ENCODE results near the gene FGFBP2. TPM values are rescaled to one million over a fixed set of nuclear protein-coding genes. Genes with fewer than 3 reads are reported as not detected.
"Not testable (repeated sequence)": the region's sequence is repeated elsewhere in the genome, so short reads cannot be mapped to it uniquely, and the experiment has no call there.

Gene FGFBP2
- total RNA-seq, 2 donors from 2014 or later, result not detected

DNA sequence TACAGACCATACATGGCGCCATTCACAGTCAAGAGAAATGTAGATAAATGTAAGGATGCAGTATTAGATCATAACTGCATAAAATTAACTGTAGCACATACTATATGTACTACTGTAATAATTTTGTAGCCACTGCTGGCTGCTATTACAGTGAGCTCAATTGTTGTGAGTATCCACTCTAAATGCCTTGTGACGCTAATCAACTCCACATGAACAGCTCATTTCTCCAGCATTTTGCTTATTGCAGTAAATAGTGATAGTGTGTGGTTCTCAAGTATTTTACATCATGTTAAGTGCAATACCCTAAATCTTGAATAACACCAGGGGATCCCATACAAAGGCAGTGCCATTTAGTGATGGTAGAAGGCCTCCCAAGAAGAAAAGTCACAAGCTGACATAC is 45.7 kb downstream of the FGFBP2 start:
- no peak for TF ChIP-seq CTCF (conservative IDR thresholded peaks at IDR 0.05)
- peaks cover 5% of the 10 kb centered on the region for H3K4me1 Mint-ChIP-seq
- Histone ChIP-seq H3K27ac (ENCODE audit: low read depth, low read length) (no peak overlapping the region), H3K36me3 (ENCODE audit: control insufficient read depth, insufficient read depth, low read length) (no peaks in the 10 kb centered on the region), H3K4me3 (ENCODE audit: low read length) (no peak overlapping the region), H3K9ac (ENCODE audit: extremely low read depth, low read length, poor library complexity, severe bottlenecking) (no peak overlapping the region), H3K27me3 (ENCODE audit: control insufficient read depth, insufficient read depth, low read length, poor library complexity, severe bottlenecking) (no peaks in the 10 kb centered on the region), H3K4me1 (ENCODE audit: control insufficient read depth, insufficient read depth, low read length) (no peaks in the 10 kb centered on the region), H3K9me3 (ENCODE audit: control insufficient read depth, low read length) (peaks cover 5% of the 10 kb centered on the region)
- no peak overlapping the region for H3K4me3 Mint-ChIP-seq
- no peak overlapping the region for H3K27ac Mint-ChIP-seq
- no peaks in the 10 kb centered on the region for H3K36me3 Mint-ChIP-seq (ENCODE audit: low read depth)
- no peak for DNase-seq
- H3K27me3 Mint-ChIP-seq (ENCODE audit: insufficient read depth), result peaks cover 11% of the 10 kb centered on the region
- WGBS, 2 experiments (ENCODE audit: insufficient coverage in 1 of 2, insufficient read length in 1 of 2), result 100% methylated on average over 1 of the region's 2 CpGs; no CpG with 5 or more reads in 1 of the 2 experiments
- peaks cover 15% of the 10 kb centered on the region for H3K9me3 Mint-ChIP-seq

DNA sequence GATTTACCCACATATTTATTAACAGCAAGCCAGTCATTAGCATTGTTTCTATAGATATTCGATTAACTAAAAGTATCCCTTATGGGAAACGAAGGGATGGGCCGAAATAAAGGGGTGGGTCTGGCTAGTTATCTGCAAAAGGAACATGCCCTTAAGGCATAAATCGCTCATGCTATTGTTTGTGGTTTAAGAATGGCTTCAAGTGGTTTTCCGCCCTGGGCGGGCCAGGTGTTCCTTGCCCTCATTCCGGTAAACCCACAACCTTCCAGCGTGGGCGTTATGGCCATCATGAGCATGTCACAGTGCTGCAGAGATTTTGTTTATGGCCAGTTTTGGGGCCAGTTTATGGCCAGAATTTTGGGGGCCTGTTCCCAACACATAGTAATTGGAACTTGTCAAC is 46.6 kb downstream of the FGFBP2 start:
- WGBS, 2 experiments (ENCODE audit: insufficient coverage in 1 of 2, insufficient read length in 1 of 2), result 90% methylated on average over 2 to 9 of the region's 9 CpGs
- H3K4me1 Mint-ChIP-seq, result not testable (repeated sequence)

GRCh38 chr4:15914736-15915135 is 48.2 kb downstream of the FGFBP2 start:
- Histone ChIP-seq H3K27me3 (ENCODE audit: control insufficient read depth, insufficient read depth, low read length, poor library complexity, severe bottlenecking) (no peaks in the 10 kb centered on the region), H3K9ac (ENCODE audit: extremely low read depth, low read length, poor library complexity, severe bottlenecking) (no peak overlapping the region), H3K4me1 (ENCODE audit: control insufficient read depth, insufficient read depth, low read length) (no peaks in the 10 kb centered on the region), H3K4me3 (ENCODE audit: low read length) (no peak overlapping the region), H3K9me3 (ENCODE audit: control insufficient read depth, low read length) (peaks cover 5% of the 10 kb centered on the region), H3K36me3 (ENCODE audit: control insufficient read depth, insufficient read depth, low read length) (no peaks in the 10 kb centered on the region), H3K27ac (ENCODE audit: low read depth, low read length) (no peak overlapping the region)
- peaks cover 7% of the 10 kb centered on the region for H3K4me1 Mint-ChIP-seq
- no peak for TF ChIP-seq CTCF (conservative IDR thresholded peaks at IDR 0.05)
- no peak for DNase-seq
- no peaks in the 10 kb centered on the region for H3K36me3 Mint-ChIP-seq (ENCODE audit: low read depth)
- H3K27me3 Mint-ChIP-seq (ENCODE audit: insufficient read depth), result peaks cover 5% of the 10 kb centered on the region
- 85 to 87% methylated on average over 2 of the region's 2 CpGs for WGBS, 2 experiments (ENCODE audit: insufficient coverage in 1 of 2, insufficient read length in 1 of 2)
- H3K27ac Mint-ChIP-seq, result no peak overlapping the region
- no peak overlapping the region for H3K4me3 Mint-ChIP-seq
- H3K9me3 Mint-ChIP-seq, result peaks cover 15% of the 10 kb centered on the region

More for the DNA sequence above, 46.6 kb downstream of the FGFBP2 start:
- not testable (repeated sequence) for H3K4me1 ChIP-seq (ENCODE audit: control insufficient read depth, insufficient read depth, low read length); H3K9ac ChIP-seq (ENCODE audit: extremely low read depth, low read length, poor library complexity, severe bottlenecking); DNase-seq; H3K36me3 Mint-ChIP-seq (ENCODE audit: low read depth); H3K27me3 Mint-ChIP-seq (ENCODE audit: insufficient read depth); H3K27me3 ChIP-seq (ENCODE audit: control insufficient read depth, insufficient read depth, low read length, poor library complexity, severe bottlenecking); H3K27ac ChIP-seq (ENCODE audit: low read depth, low read length); H3K4me3 Mint-ChIP-seq; H3K9me3 ChIP-seq (ENCODE audit: control insufficient read depth, low read length); H3K27ac Mint-ChIP-seq; H3K4me3 ChIP-seq (ENCODE audit: low read length); H3K36me3 ChIP-seq (ENCODE audit: control insufficient read depth, insufficient read depth, low read length)
- H3K9me3 Mint-ChIP-seq, result peaks cover 15% of the 10 kb centered on the region

DNA sequence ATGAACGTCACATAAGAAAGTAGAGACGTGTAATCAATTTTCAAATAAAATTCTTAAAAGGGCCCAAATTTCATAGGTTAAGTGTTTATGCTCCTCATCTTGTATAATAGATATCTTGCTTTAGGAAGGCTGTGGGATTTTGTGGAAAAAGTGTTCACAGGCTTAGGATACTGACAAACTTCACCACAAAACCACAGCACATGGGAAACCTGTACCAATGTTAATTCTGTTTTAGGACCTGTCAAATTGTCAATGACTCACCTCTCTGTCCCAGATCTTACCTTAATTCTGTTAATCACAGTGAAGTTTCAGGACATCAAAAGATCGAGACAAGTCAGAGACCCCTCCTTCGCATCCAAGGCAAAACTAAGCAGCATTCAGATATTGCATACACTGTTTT is 48.7 kb downstream of the FGFBP2 start:
- no peaks in the 10 kb centered on the region for H3K36me3 Mint-ChIP-seq (ENCODE audit: low read depth)

More for the DNA sequence above, 48.7 kb downstream of the FGFBP2 start:
- DNase-seq, result no peak
- WGBS, 2 experiments (ENCODE audit: insufficient coverage in 1 of 2, insufficient read length in 1 of 2), result 88 to 100% methylated on average over 2 to 4 of the region's 4 CpGs
- H3K27ac ChIP-seq (ENCODE audit: low read depth, low read length), result no peak overlapping the region
- H3K27me3 ChIP-seq (ENCODE audit: control insufficient read depth, insufficient read depth, low read length, poor library complexity, severe bottlenecking), result no peaks in the 10 kb centered on the region
- H3K27ac Mint-ChIP-seq, result no peak overlapping the region
- peaks cover 5% of the 10 kb centered on the region for H3K9me3 ChIP-seq (ENCODE audit: control insufficient read depth, low read length)
- TF ChIP-seq CTCF (conservative IDR thresholded peaks at IDR 0.05), result no peak
- H3K36me3 ChIP-seq (ENCODE audit: control insufficient read depth, insufficient read depth, low read length), result no peaks in the 10 kb centered on the region
- no peak overlapping the region for H3K4me3 Mint-ChIP-seq
- H3K4me1 ChIP-seq (ENCODE audit: control insufficient read depth, insufficient read depth, low read length), result no peaks in the 10 kb centered on the region
- H3K4me3 ChIP-seq (ENCODE audit: low read length), result no peak overlapping the region
- peaks cover 15% of the 10 kb centered on the region for H3K9me3 Mint-ChIP-seq
- no peak overlapping the region for H3K9ac ChIP-seq (ENCODE audit: extremely low read depth, low read length, poor library complexity, severe bottlenecking)
- H3K4me1 Mint-ChIP-seq, result peaks cover 7% of the 10 kb centered on the region
- peaks cover under 1% of the 10 kb centered on the region for H3K27me3 Mint-ChIP-seq (ENCODE audit: insufficient read depth)
